Common myeloid progenitor, CD34-positive (primary cell): Measurements from ENCODE around the gene INTS2.

Source experiments
- CTCF ChIA-PET: fragments of 350-600 bp; sonication (Branson Sonifier 250); formaldehyde crosslinking; loops from one replicate; lab custom pipeline; 2021; ENCODE audit warnings: antibody characterized with exemption; lab: Charles Lee
- POLR2A ChIA-PET: fragments of 350-600 bp; sonication (Branson Sonifier 250); formaldehyde crosslinking; loops from one replicate; lab custom pipeline; 2021; ENCODE audit warnings: antibody characterized with exemption; lab: Charles Lee
- DNase-seq, 3 donors: peaks; one replicate each; pipeline versions ENCODE4 v3.0.0 to v3.0.0-alpha.2; 2013
- H3K27ac ChIP-seq, 2 experiments: 1 replicate in 1 of 2; 2 replicates in 1 of 2; pipeline ENCODE4 v1.7.0; 2013; ENCODE audit warnings: inconsistent platforms in 2 of 2, low read length in 2 of 2, mild to moderate bottlenecking in 2 of 2, low read depth in 1 of 2, moderate library complexity in 1 of 2; ENCODE audit not compliant: severe bottlenecking in 2 of 2, insufficient read depth in 1 of 2, poor library complexity in 1 of 2
- H3K27me3 ChIP-seq, 5 experiments: replicated peaks in 2 of 5; 1 replicate in 3 of 5; 2 replicates in 2 of 5; pipeline versions ENCODE4 v1.6.1 to v1.7.0; 2013; ENCODE audit warnings: low read length in 4 of 5, mild to moderate bottlenecking in 2 of 5, moderate library complexity in 2 of 5, inconsistent platforms in 1 of 5; ENCODE audit not compliant: insufficient read depth in 5 of 5, control insufficient read depth in 4 of 5
- H3K36me3 ChIP-seq, 4 experiments: 1 replicate in 2 of 4; 2 replicates in 2 of 4; pipeline versions ENCODE4 v1.6.1 to v1.7.0; 2013; ENCODE audit warnings: low read length in 3 of 4, control low read depth in 1 of 4, mild to moderate bottlenecking in 1 of 4; ENCODE audit not compliant: control insufficient read depth in 4 of 4, insufficient read depth in 4 of 4
- H3K4me1 ChIP-seq, 4 experiments: 1 replicate in 3 of 4; 2 replicates in 1 of 4; pipeline versions ENCODE4 v1.6.1 to v1.7.1; 2013; ENCODE audit warnings: low read length in 3 of 4, mild to moderate bottlenecking in 3 of 4, control low read depth in 1 of 4, inconsistent platforms in 1 of 4, moderate library complexity in 1 of 4; ENCODE audit not compliant: control insufficient read depth in 4 of 4, insufficient read depth in 4 of 4; ENCODE audit errors: control extremely low read depth in 1 of 4
- H3K4me3 ChIP-seq, 7 experiments: 1 replicate in 4 of 7; 2 replicates in 3 of 7; pipeline versions ENCODE4 v1.5.1 to v1.7.0; 2013; ENCODE audit warnings: mild to moderate bottlenecking in 7 of 7, low read length in 6 of 7, moderate library complexity in 6 of 7, inconsistent platforms in 2 of 7, low read depth in 2 of 7, control low read depth in 1 of 7; ENCODE audit not compliant: insufficient read depth in 4 of 7, control insufficient read depth in 1 of 7; ENCODE audit errors: extremely low read depth in 1 of 7
- H3K9me3 ChIP-seq, 5 experiments: 1 replicate in 4 of 5; 2 replicates in 1 of 5; pipeline versions ENCODE4 v1.6.1 to v1.7.1; 2013; ENCODE audit warnings: low read length in 4 of 5, mild to moderate bottlenecking in 2 of 5, inconsistent platforms in 1 of 5, low read depth in 1 of 5, moderate library complexity in 1 of 5; ENCODE audit not compliant: control insufficient read depth in 4 of 5, insufficient read depth in 2 of 5; ENCODE audit errors: control extremely low read depth in 1 of 5
- WGBS: methylation state at CpG from one replicate; pipeline ENCODE4 v1.1.5; 2013; ENCODE audit not compliant: insufficient coverage; 5-methylcytosine and 5-hydroxymethylcytosine counted together

INTS2 gene

GRCh38 chr17:61966191-61966590, 38.4 kb upstream of the INTS2 start:
- ChIA-PET POLR2A (no interaction called here), CTCF (no interaction called here)
- peak overlapping the region in 1 of 2 experiments; percentile 52 for H3K27ac ChIP-seq
- peaks cover 18 to 72% (median 50%) of the 10 kb centered on the region in 4 experiments for H3K36me3 ChIP-seq
- H3K4me3 ChIP-seq, result no peak overlapping the region
- no peaks in the 10 kb centered on the region for H3K9me3 ChIP-seq
- peak; percentile 26 to 66 (median 50) for DNase-seq
- no peaks in the 10 kb centered on the region for H3K27me3 ChIP-seq
- 0% methylated on average over 1 of the region's 1 CpG for whole genome bisulfite sequencing
- H3K4me1 ChIP-seq, result peaks cover 0 to 5% (median 3%) of the 10 kb centered on the region in 4 experiments

DNA sequence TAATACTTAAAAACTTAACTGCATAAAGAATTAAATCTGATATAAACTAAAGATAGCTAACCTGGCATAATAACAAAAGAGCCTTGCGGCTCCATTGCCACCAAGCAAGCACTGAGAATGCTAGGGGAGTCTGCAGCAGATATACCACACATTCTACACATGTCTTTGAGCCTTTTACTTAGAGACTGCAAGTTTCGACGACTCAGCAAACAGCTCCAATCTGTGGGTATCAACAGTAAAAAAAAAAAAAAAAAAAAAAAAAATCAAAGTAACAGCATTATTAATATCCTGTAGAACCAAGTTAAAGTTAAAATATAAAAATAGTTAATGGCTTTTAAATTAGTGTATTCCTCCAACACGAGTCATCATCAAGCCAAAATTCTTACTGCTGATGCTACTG, 27.8 kb upstream of the INTS2 start:
- 100% methylated on average over 1 of the region's 4 CpGs for WGBS

DNA sequence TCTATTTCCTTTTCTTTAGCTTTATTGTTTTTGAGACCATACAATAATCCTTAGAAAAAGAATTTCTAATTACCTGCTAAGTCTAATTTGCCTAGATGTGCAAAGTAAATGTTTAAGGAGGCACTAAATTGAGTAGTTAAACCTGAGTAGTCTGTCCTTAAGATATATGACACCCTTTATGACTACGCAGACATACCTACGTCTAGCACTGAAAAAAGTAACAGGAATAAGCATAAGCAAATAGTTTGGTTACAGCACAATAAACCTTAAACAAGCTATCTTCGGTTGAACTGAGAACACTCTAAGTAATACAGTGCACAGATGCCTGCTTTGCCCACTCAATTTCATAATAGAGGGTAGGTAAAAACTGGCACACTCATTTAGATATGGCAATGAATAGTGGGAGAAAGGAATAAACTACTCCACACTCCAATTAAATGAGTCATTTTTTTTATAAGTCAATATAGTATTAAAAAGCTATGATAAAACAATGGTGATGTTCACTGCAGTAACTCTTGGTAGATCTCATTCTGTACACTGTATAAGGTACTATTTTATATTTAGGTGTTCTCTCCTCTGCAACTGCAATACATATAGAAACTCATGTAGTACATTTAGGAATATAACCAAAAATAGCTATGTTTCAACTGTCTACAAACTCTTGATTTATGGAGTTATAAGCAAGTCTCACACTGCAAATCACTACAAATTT, 19.7 kb upstream of the INTS2 start:
- H3K27me3 ChIP-seq, result no peaks in the 10 kb centered on the region
- no peak for DNase-seq
- ChIA-PET CTCF (no interaction called here), POLR2A (no interaction called here)
- no peaks in the 10 kb centered on the region for H3K4me1 ChIP-seq
- no peak overlapping the region for H3K27ac ChIP-seq
- WGBS, result 100% methylated on average over 2 of the region's 3 CpGs
- no peak overlapping the region for H3K4me3 ChIP-seq
- peaks cover 13 to 74% (median 42%) of the 10 kb centered on the region in 4 experiments for H3K36me3 ChIP-seq
- H3K9me3 ChIP-seq, result no peaks in the 10 kb centered on the region

More for the DNA sequence above, 27.8 kb upstream of the INTS2 start:
- no peaks in the 10 kb centered on the region for H3K27me3 ChIP-seq
- DNase-seq, result no peak
- no peaks in the 10 kb centered on the region for H3K4me1 ChIP-seq
- H3K36me3 ChIP-seq, result peaks cover 19 to 77% (median 46%) of the 10 kb centered on the region in 4 experiments
- H3K4me3 ChIP-seq, result no peak overlapping the region
- ChIA-PET POLR2A (no interaction called here), CTCF (no interaction called here)
- H3K27ac ChIP-seq, result no peak overlapping the region
- no peaks in the 10 kb centered on the region for H3K9me3 ChIP-seq

DNA sequence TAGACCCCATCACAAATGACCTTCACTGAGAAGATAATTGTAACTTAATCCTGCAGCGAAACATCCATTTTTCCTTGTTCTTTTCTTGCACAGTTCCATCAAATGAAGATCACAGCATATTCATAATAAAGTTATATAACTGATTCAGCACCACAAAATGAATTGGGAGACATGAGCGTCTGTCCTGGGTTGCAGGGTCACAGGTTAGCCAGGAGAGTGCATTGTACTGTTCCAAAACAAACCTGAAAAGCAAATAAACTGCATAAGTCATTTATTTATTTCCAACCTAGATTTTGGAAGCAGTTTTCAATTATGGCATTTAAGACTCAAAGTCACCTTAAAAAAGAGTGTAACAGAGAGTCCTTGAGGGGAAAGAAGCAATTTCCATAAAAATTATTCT, 18.6 kb upstream of the INTS2 start:
- H3K4me3 ChIP-seq, result no peak overlapping the region
- CTCF ChIA-PET, result no interaction called here
- POLR2A ChIA-PET, result no interaction called here
- no peaks in the 10 kb centered on the region for H3K27me3 ChIP-seq
- no peak for DNase-seq
- no CpG with 5 or more reads among the region's 2 CpGs for WGBS
- peaks cover 13 to 63% (median 36%) of the 10 kb centered on the region in 4 experiments for H3K36me3 ChIP-seq
- H3K4me1 ChIP-seq, result no peaks in the 10 kb centered on the region
- no peaks in the 10 kb centered on the region for H3K9me3 ChIP-seq
- H3K27ac ChIP-seq, result no peak overlapping the region

- Histone ChIP-seq H3K9me3 (no peaks in the 10 kb centered on the region), H3K4me1 (no peaks in the 10 kb centered on the region), H3K4me3 (no peak overlapping the region), H3K27me3 (no peaks in the 10 kb centered on the region), H3K27ac (no peak overlapping the region), H3K36me3 (peaks cover 10 to 34% (median 20%) of the 10 kb centered on the region in 4 experiments)
- no CpG with 5 or more reads among the region's 1 CpG for WGBS
- CTCF ChIA-PET, result no interaction called here
- POLR2A ChIA-PET, result no interaction called here
- DNase-seq, result no peak
These were observed 15.3 kb upstream of the INTS2 start for GRCh38 chr17:61943117-61943516.

DNA sequence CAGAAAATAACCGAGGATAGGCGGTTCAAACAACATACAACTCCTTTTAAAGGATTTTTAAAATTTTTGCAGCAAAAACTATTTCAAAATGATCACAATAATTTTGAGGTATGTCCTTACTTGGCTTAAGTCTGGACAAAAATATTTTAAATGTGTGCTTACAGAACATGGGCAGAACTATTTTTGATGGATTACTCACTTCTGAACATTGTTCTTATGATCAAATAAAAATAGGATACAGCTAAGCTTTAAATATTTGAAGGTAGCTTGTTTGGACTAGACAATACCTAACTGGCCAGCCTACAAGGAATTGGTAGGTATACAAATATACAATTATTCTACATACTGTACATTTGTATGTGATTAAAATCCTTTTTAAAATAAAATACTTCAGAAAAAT, 14.3 kb upstream of the INTS2 start:
- Histone ChIP-seq H3K4me1 (no peaks in the 10 kb centered on the region), H3K4me3 (no peak overlapping the region), H3K9me3 (no peaks in the 10 kb centered on the region), H3K27me3 (no peaks in the 10 kb centered on the region), H3K27ac (no peak overlapping the region), H3K36me3 (peaks cover 7 to 27% (median 17%) of the 10 kb centered on the region in 4 experiments)
- no peak for DNase-seq
- ChIA-PET POLR2A (no interaction called here), CTCF (interaction anchor here (1.8 kb wide), 1 partner anchor 10 kb away, joined by 6 read pairs; no protein-coding TSS in a partner anchor)
- no CpG with 5 or more reads among the region's 2 CpGs for whole genome bisulfite sequencing

- Histone ChIP-seq H3K27ac (no peak overlapping the region), H3K36me3 (peaks cover 3 to 13% (median 8%) of the 10 kb centered on the region in 4 experiments), H3K27me3 (no peaks in the 10 kb centered on the region), H3K4me3 (peak overlapping the region in 6 of 7 experiments; percentile 82 to 95 (median 90)), H3K9me3 (no peaks in the 10 kb centered on the region), H3K4me1 (peaks cover 10 to 18% (median 13%) of the 10 kb centered on the region in 4 experiments)
- WGBS, result 47% methylated on average over 4 of the region's 4 CpGs
- CTCF ChIA-PET, result no interaction called here
- no peak for DNase-seq
- POLR2A ChIA-PET, result interaction anchor here (0.6 kb wide), 1 partner anchor 991 kb away, joined by 5 read pairs; no protein-coding TSS in a partner anchor
These were observed 287 bp upstream of the INTS2 start for GRCh38 chr17:61928101-61928436.
